Astrocyte (in vitro differentiated cells and primary cell): ENCODE results near the gene RNF5. TPM values are rescaled to one million over a fixed set of nuclear protein-coding genes. Genes with fewer than 3 reads are reported as not detected.

Experiments used
- DNase-seq: peaks from one replicate; pipeline ENCODE4 v3.0.0-alpha.2; 2010; ENCODE audit warnings: low read depth
- FAIRE-seq: peaks from 2 replicates; lab custom pipeline; 2011; peaks lifted over from hg19 to GRCh38; lab: Jason Lieb, UNC
- H2AFZ ChIP-seq: 2 replicates; pipeline ENCODE4 v1.6.0; 2012; ENCODE audit warnings: low read depth, low read length, inconsistent platforms
- H3K27ac ChIP-seq: 2 replicates; pipeline ENCODE4 v1.5.1; 2011; ENCODE audit warnings: low read depth, low read length, inconsistent platforms
- H3K27me3 ChIP-seq: 2 replicates; pipeline ENCODE4 v1.6.0; 2011; ENCODE audit warnings: low read length, inconsistent platforms; ENCODE audit not compliant: insufficient read depth
- H3K36me3 ChIP-seq: 2 replicates; pipeline ENCODE4 v1.5.1; 2011; ENCODE audit warnings: low read length, inconsistent platforms; ENCODE audit not compliant: insufficient read depth
- H3K4me1 ChIP-seq: 2 replicates; pipeline ENCODE4 v1.5.1; 2011; ENCODE audit warnings: low read length, inconsistent platforms; ENCODE audit not compliant: insufficient read depth
- H3K4me2 ChIP-seq: 2 replicates; pipeline ENCODE4 v1.6.0; 2012; ENCODE audit warnings: low read length, inconsistent platforms
- H3K4me3 ChIP-seq: 2 replicates; pipeline ENCODE4 v1.5.1; 2011; ENCODE audit warnings: low read depth, mild to moderate bottlenecking, low read length, inconsistent platforms; ENCODE audit not compliant: insufficient read depth
- H3K79me2 ChIP-seq: 2 replicates; pipeline ENCODE4 v1.6.0; 2012; ENCODE audit warnings: mild to moderate bottlenecking, low read length, inconsistent platforms; ENCODE audit not compliant: insufficient read depth
- H3K9ac ChIP-seq: 2 replicates; pipeline ENCODE4 v1.6.0; 2012; ENCODE audit warnings: mild to moderate bottlenecking, low read length, inconsistent platforms
- H3K9me3 ChIP-seq: 2 replicates; pipeline ENCODE4 v1.5.1; 2012; ENCODE audit warnings: low read depth, mild to moderate bottlenecking, low read length, inconsistent platforms; ENCODE audit not compliant: insufficient read depth
- H4K20me1 ChIP-seq: 2 replicates; pipeline ENCODE4 v1.6.0; 2012; ENCODE audit warnings: low read length, inconsistent platforms; ENCODE audit not compliant: insufficient read depth
- H3K27ac Mint-ChIP-seq: one replicate; pipeline ENCODE4 v1.8.0; 2021; ENCODE audit warnings: mild to moderate bottlenecking, mixed read lengths; ENCODE audit not compliant: unreplicated experiment
- H3K27me3 Mint-ChIP-seq: one replicate; pipeline ENCODE4 v1.8.0; 2021; ENCODE audit warnings: low read depth, mixed read lengths; ENCODE audit not compliant: unreplicated experiment
- H3K36me3 Mint-ChIP-seq: one replicate; pipeline ENCODE4 v1.8.0; 2021; ENCODE audit warnings: low read depth, mixed read lengths; ENCODE audit not compliant: unreplicated experiment
- H3K4me1 Mint-ChIP-seq: one replicate; pipeline ENCODE4 v1.8.0; 2021; ENCODE audit warnings: low read depth, mixed read lengths; ENCODE audit not compliant: unreplicated experiment
- H3K4me3 Mint-ChIP-seq: one replicate; pipeline ENCODE4 v1.8.0; 2021; ENCODE audit warnings: mild to moderate bottlenecking, moderate library complexity, mixed read lengths; ENCODE audit not compliant: unreplicated experiment
- H3K9me3 Mint-ChIP-seq: one replicate; pipeline ENCODE4 v1.8.0; 2021; ENCODE audit warnings: mild to moderate bottlenecking, mixed read lengths; ENCODE audit not compliant: unreplicated experiment
- CTCF ChIP-seq: IDR thresholded peaks from 2 replicates; pipeline ENCODE4 v1.5.1; 2011; ENCODE audit warnings: low read depth, mild to moderate bottlenecking, inconsistent platforms, low read length, moderate library complexity; ENCODE audit not compliant: insufficient read depth
- EZH2 ChIP-seq: IDR thresholded peaks from 2 replicates; pipeline ENCODE4 v1.6.1; 2012; ENCODE audit warnings: mild to moderate bottlenecking, low read length, inconsistent platforms; ENCODE audit not compliant: insufficient read depth
- total RNA-seq: library from RNA; stranded (reverse); gene quantifications from 2 replicates; pipeline ENCODE4 v1.2.1, GENCODE V29; 2021

The RNF5 gene
- total RNA-seq, 1 donor from 2014 or later = 59.0 TPM

DNA sequence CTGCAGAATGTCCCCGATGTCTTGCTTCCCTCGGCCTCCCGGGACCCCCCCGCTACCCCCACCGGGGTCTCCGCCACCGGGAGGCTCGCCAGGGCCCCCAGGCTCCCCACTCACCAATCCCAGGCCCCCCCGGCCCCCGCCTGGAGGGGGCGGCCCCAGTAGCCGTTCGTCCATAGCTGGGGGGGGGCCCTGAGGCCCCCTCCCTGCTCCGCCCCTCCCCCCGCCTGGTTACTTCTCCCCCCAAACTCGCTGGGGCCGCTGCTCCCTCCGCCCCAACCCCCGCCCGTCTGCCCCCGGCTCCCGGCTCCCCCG, 11.5 kb downstream of the RNF5 start:
- peaks cover 18% of the 10 kb centered on the region for H3K36me3 Mint-ChIP-seq
- DNase-seq (no peak), FAIRE-seq (no peak)
- no peak for TF ChIP-seq CTCF
- TF ChIP-seq EZH2 = no peak
- no peaks in the 10 kb centered on the region for H3K9me3 ChIP-seq
- peaks cover 8% of the 10 kb centered on the region for H3K36me3 ChIP-seq
- peak overlapping the region; percentile 74 for H3K4me3 ChIP-seq
- H3K4me1 Mint-ChIP-seq = peaks cover 40% of the 10 kb centered on the region
- peak overlapping the region; percentile 100 for H3K4me2 ChIP-seq
- H4K20me1 ChIP-seq = no peaks in the 10 kb centered on the region
- H3K9me3 Mint-ChIP-seq = no peaks in the 10 kb centered on the region
- peak overlapping the region; percentile 95 for H3K4me3 Mint-ChIP-seq
- H3K27ac Mint-ChIP-seq = peak overlapping the region; percentile 95
- peaks cover 27% of the 10 kb centered on the region for H3K4me1 ChIP-seq
- no peaks in the 10 kb centered on the region for H3K27me3 Mint-ChIP-seq
- peaks cover 38% of the 10 kb centered on the region for H3K79me2 ChIP-seq
- peak overlapping the region; percentile 72 for H3K27ac ChIP-seq
- peak overlapping the region; percentile 93 for H3K9ac ChIP-seq
- H3K27me3 ChIP-seq = no peaks in the 10 kb centered on the region
- H2AFZ ChIP-seq = no peak overlapping the region

- Histone ChIP-seq H3K4me1 (peaks cover 32% of the 10 kb centered on the region), H3K27me3 (no peaks in the 10 kb centered on the region), H3K9ac (peak within 1 kb of the TSS; percentile 93), H3K4me3 (peak within 1 kb of the TSS; percentile 74), H3K36me3 (peaks cover 8% of the 10 kb centered on the region), H3K27ac (peak within 1 kb of the TSS; percentile 82), H4K20me1 (no peaks in the 10 kb centered on the region), H3K4me2 (peak within 1 kb of the TSS; percentile 100), H3K79me2 (peaks cover 38% of the 10 kb centered on the region), H3K9me3 (no peaks in the 10 kb centered on the region), H2AFZ (peak within 1 kb of the TSS; percentile 83)
- Mint-ChIP-seq H3K4me3 (peak within 1 kb of the TSS; percentile 95), H3K27me3 (no peaks in the 10 kb centered on the region), H3K9me3 (no peaks in the 10 kb centered on the region), H3K4me1 (peaks cover 42% of the 10 kb centered on the region), H3K36me3 (peaks cover 18% of the 10 kb centered on the region), H3K27ac (peak within 1 kb of the TSS; percentile 95)
- FAIRE-seq = no peak
- peak; percentile 84 for DNase-seq
- TF ChIP-seq EZH2 (no peak), CTCF (no peak)
These were observed 12.0 kb downstream of the RNF5 start, which contains the start of gene PBX2 for GRCh38 chr6:32190054-32190851. PBX2 (minus strand) TSS chr6:32190202; CDS start chr6:32189915, 287 bp downstream.
